ENCODE results near the gene CDNF.
"Not testable (repeated sequence)": the region's sequence is repeated elsewhere in the genome, so short reads cannot be mapped to it uniquely, and the experiment has no call there.

Gene CDNF

GRCh38 chr10:14837757-14838581 lies at the start of gene CDNF, which contains the start of the genes HSPA14 and MSANTD7:
TSS of gene CDNF (minus strand) at chr10:14838037. CDS start at chr10:14837946, 91 bp downstream.
TSS of gene HSPA14 (plus strand) at chr10:14838306. CDS start at chr10:14838403, 97 bp downstream.
TSS of gene MSANTD7 (plus strand) at chr10:14838306. CDS start at chr10:14842285, 3,979 bp downstream.
- peak; percentile 94 to 98 for DNase-seq

- DNase-seq = no peak
Measured at GRCh38 chr10:14884082-14884481, 46.2 kb upstream of the CDNF start.

GRCh38 chr10:14880229-14880628 lies 42.4 kb upstream of the CDNF start:
- no peak for DNase-seq

GRCh38 chr10:14879928-14880193 lies 42.0 kb upstream of the CDNF start:
- no peak for DNase-seq

- DNase-seq = peak in 1 of 2 experiments; percentile 43
Measured at GRCh38 chr10:14879124-14879927, 41.5 kb upstream of the CDNF start.

GRCh38 chr10:14878266-14879123 lies 40.7 kb upstream of the CDNF start, which contains the start of gene SUV39H2:
TSS of gene SUV39H2 (plus strand) at chr10:14878866. CDS start at chr10:14878889, 23 bp downstream.
- peak; percentile 79 to 93 for DNase-seq

- DNase-seq = no peak
Measured at GRCh38 chr10:14876764-14877163, 38.9 kb upstream of the CDNF start.

- no peak for DNase-seq
Measured at GRCh38 chr10:14875941-14876340, 38.1 kb upstream of the CDNF start.

- no peak for DNase-seq
Measured at GRCh38 chr10:14873090-14873760, 35.4 kb upstream of the CDNF start.

- DNase-seq = not testable (repeated sequence)
Measured at GRCh38 chr10:14864871-14865270, 27.0 kb upstream of the CDNF start.

- DNase-seq = not testable (repeated sequence)
Measured at GRCh38 chr10:14864466-14864865, 26.6 kb upstream of the CDNF start.

- no peak for DNase-seq
Measured at GRCh38 chr10:14860791-14861190, 23.0 kb upstream of the CDNF start.

- no peak for DNase-seq
Measured at GRCh38 chr10:14859775-14860174, 21.9 kb upstream of the CDNF start.

- DNase-seq = no peak
Measured at GRCh38 chr10:14859043-14859442, 21.2 kb upstream of the CDNF start.

GRCh38 chr10:14858338-14858960 lies 20.6 kb upstream of the CDNF start:
- DNase-seq = no peak

GRCh38 chr10:14855453-14855852 lies 17.6 kb upstream of the CDNF start:
- DNase-seq = no peak

GRCh38 chr10:14852236-14852635 lies 14.4 kb upstream of the CDNF start:
- DNase-seq = no peak

GRCh38 chr10:14844948-14845347 lies 7.1 kb upstream of the CDNF start:
- DNase-seq = no peak

GRCh38 chr10:14843327-14843988 lies 5.6 kb upstream of the CDNF start:
- DNase-seq = no peak

GRCh38 chr10:14840178-14840577 lies 2.3 kb upstream of the CDNF start:
- DNase-seq = no peak

- DNase-seq = peak in 1 of 2 experiments; percentile 3
Measured at GRCh38 chr10:14839305-14839695, 1.5 kb upstream of the CDNF start.
